Natural killer cell treated with Interleukin-12 subunit alpha and Interleukin-12 subunit beta and Interleukin-15 and Interleukin-18, amount 100 ng/mL, for 72 hours (primary cell): ENCODE results near the gene MIOS. TPM values are rescaled to one million over a fixed set of nuclear protein-coding genes. Genes with fewer than 3 reads are reported as not detected.
"Not testable (repeated sequence)": the region's sequence is repeated elsewhere in the genome, so short reads cannot be mapped to it uniquely, and the experiment has no call there.

Source experiments
- ATAC-seq, 2 donors: fragments of 150-1000 bp; cut with Tn5 transposase in 1 of 2; sonication (Bioruptor Pico), chemical (Tn5 transposase) in 1 of 2; 2 replicates each; pipeline ENCODE4 v1.10.0; 2021
- DNase-seq: peaks from one replicate; pipeline ENCODE4 v3.0.0; 2022; ENCODE audit warnings: low spot score
- H3K27ac Mint-ChIP-seq, 2 donors: 1 replicate in 1 of 2; 2 replicates in 1 of 2; pipeline ENCODE4 v1.8.0; 2022; ENCODE audit warnings: mixed read lengths in 2 of 2, mild to moderate bottlenecking in 1 of 2, moderate library complexity in 1 of 2
- H3K27me3 Mint-ChIP-seq, 2 donors: 1 replicate in 1 of 2; 2 replicates in 1 of 2; pipeline ENCODE4 v1.8.0; 2022; ENCODE audit warnings: mixed read lengths in 2 of 2
- H3K36me3 Mint-ChIP-seq: one replicate; pipeline ENCODE4 v1.8.0; 2022; ENCODE audit warnings: mixed read lengths
- H3K4me1 Mint-ChIP-seq, 2 donors: 1 replicate in 1 of 2; 2 replicates in 1 of 2; pipeline ENCODE4 v1.8.0; 2022; ENCODE audit warnings: low read depth in 2 of 2, mixed read lengths in 2 of 2, mild to moderate bottlenecking in 1 of 2
- H3K4me3 Mint-ChIP-seq: one replicate; pipeline ENCODE4 v1.8.0; 2022; ENCODE audit warnings: mixed read lengths
- H3K9me3 Mint-ChIP-seq: 2 replicates; pipeline ENCODE4 v1.8.0; 2022; ENCODE audit warnings: mixed read lengths
- total RNA-seq, 2 donors: library from RNA; stranded (reverse); gene quantifications; one replicate each; pipeline ENCODE4 v1.2.3, GENCODE V29; 2022

MIOS gene
- total RNA-seq, 2 donors from 2014 or later = 22.0 to 33.8 TPM

GRCh38 chr7:7652798-7653540, 86.3 kb downstream of the MIOS start:
- H3K4me1 Mint-ChIP-seq = peaks cover 29 to 32% of the 10 kb centered on the region in 2 donors
- H3K4me3 Mint-ChIP-seq = no peak overlapping the region

GRCh38 chr7:7653593-7654187, 87.0 kb downstream of the MIOS start:
- Mint-ChIP-seq H3K27ac (peak overlapping the region in 1 of 2 donors; percentile 56), H3K27me3 (no peaks in the 10 kb centered on the region), H3K4me3 (no peak overlapping the region), H3K4me1 (peaks cover 29 to 35% of the 10 kb centered on the region in 2 donors), H3K36me3 (peaks cover 18% of the 10 kb centered on the region), H3K9me3 (no peaks in the 10 kb centered on the region)
- no peak for ATAC-seq
- DNase-seq = no peak

More at GRCh38 chr7:7652798-7653540, 86.3 kb downstream of the MIOS start:
- Mint-ChIP-seq H3K27me3 (no peaks in the 10 kb centered on the region), H3K27ac (peak overlapping the region; percentile 0 to 11), H3K36me3 (peaks cover 12% of the 10 kb centered on the region), H3K9me3 (no peaks in the 10 kb centered on the region)
- DNase-seq (no peak), ATAC-seq (no peak)

GRCh38 chr7:7654964-7655715, 88.5 kb downstream of the MIOS start:
- H3K27ac Mint-ChIP-seq = no peak overlapping the region
- no peak for ATAC-seq
- peaks cover 41 to 47% of the 10 kb centered on the region in 2 donors for H3K4me1 Mint-ChIP-seq
- peaks cover 8% of the 10 kb centered on the region for H3K9me3 Mint-ChIP-seq
- no peaks in the 10 kb centered on the region for H3K27me3 Mint-ChIP-seq
- DNase-seq = no peak
- H3K36me3 Mint-ChIP-seq = peaks cover 32% of the 10 kb centered on the region
- H3K4me3 Mint-ChIP-seq = no peak overlapping the region

- DNase-seq, H3K9me3 Mint-ChIP-seq, H3K27me3 Mint-ChIP-seq, ATAC-seq, H3K27ac Mint-ChIP-seq, H3K4me3 Mint-ChIP-seq: not testable (repeated sequence)
- H3K36me3 Mint-ChIP-seq = peaks cover 34% of the 10 kb centered on the region
- H3K4me1 Mint-ChIP-seq = peaks cover 42 to 54% of the 10 kb centered on the region in 2 donors
These were observed 89.8 kb downstream of the MIOS start for GRCh38 chr7:7656459-7656858.

Other genes starting within 250 kb of the MIOS start
- gene COL28A1, start 31.0 kb upstream of the MIOS start, total RNA-seq = under 1 TPM in 1 of 2 donors, not detected in 1; 0.24 TPM
- gene UMAD1, start 73.9 kb downstream of the MIOS start, total RNA-seq = 10 to 100 TPM in 1 of 2 donors, 1 to 10 TPM in 1; 9.3 to 11.4 TPM
- gene RPA3, start 151.7 kb downstream of the MIOS start, total RNA-seq = 10 to 100 TPM; 64.3 to 76.7 TPM